Measurements from ENCODE around the gene PLCL2.

The PLCL2 gene

DNA sequence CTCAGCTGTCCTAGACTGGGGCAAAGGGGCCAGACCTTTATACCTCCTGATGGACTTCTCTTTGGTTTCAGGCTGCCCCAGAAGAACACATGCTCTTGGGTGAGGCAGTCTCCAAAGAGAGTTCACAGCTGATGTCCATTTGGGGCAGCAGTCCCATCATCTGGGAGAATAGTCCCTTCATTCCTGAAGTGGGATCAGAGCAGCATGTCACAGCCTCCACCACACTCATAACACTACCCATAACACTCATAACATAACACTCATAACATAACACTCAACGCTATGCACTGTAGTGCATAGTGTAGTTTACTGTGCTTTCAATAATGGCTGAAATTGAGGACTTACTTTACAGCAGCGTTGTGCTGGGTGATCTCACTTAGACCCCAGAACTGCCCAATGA is 36.7 kb upstream of the PLCL2 start:
- no peak for DNase-seq (ENCODE audit: low spot score)
- TF ChIP-seq, protein P1, sequence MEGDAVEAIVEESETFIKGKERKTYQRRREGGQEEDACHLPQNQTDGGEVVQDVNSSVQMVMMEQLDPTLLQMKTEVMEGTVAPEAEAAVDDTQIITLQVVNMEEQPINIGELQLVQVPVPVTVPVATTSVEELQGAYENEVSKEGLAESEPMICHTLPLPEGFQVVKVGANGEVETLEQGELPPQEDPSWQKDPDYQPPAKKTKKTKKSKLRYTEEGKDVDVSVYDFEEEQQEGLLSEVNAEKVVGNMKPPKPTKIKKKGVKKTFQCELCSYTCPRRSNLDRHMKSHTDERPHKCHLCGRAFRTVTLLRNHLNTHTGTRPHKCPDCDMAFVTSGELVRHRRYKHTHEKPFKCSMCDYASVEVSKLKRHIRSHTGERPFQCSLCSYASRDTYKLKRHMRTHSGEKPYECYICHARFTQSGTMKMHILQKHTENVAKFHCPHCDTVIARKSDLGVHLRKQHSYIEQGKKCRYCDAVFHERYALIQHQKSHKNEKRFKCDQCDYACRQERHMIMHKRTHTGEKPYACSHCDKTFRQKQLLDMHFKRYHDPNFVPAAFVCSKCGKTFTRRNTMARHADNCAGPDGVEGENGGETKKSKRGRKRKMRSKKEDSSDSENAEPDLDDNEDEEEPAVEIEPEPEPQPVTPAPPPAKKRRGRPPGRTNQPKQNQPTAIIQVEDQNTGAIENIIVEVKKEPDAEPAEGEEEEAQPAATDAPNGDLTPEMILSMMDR (IDR thresholded peaks at IDR 0.05; ENCODE audit: extremely low read depth, insufficient read depth, missing control alignments), result no peak
- in situ Hi-C loops (cut with MboI; ENCODE audit: low pct_unique_long_range_greater_than_20kb, low sequenced_read_pairs, unreplicated experiment), result loop anchor here (25.0 kb wide), 2 partner anchors 389 to 561 kb away; no protein-coding TSS in a partner anchor

DNA sequence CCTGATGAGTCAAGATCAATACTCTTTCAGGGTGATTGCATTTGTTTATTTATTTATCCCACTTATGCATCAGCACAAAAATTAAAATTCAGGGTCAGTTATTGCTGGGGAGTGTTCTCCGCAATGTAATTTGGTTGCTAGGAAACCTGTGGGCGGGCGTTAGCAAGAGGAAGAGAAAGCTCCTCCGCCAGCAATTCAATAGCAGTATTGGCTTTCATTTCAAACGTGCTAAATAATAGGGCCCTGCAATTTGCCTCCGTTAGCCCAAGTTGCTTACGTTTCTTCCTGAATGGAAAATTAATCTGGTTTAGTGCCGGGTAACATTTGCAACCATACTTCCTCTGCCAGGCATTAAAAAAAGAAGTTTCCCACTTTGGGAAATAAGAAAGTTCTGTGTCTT is 35.5 kb upstream of the PLCL2 start:
- in situ Hi-C loops (cut with MboI; ENCODE audit: low pct_unique_long_range_greater_than_20kb, low sequenced_read_pairs, unreplicated experiment), result loop anchor here (25.0 kb wide), 2 partner anchors 388 to 562 kb away; no protein-coding TSS in a partner anchor
- TF ChIP-seq, protein P1 (IDR thresholded peaks at IDR 0.05; ENCODE audit: extremely low read depth, insufficient read depth, missing control alignments), result no peak
- DNase-seq (ENCODE audit: low spot score), result peak; percentile 27

DNA sequence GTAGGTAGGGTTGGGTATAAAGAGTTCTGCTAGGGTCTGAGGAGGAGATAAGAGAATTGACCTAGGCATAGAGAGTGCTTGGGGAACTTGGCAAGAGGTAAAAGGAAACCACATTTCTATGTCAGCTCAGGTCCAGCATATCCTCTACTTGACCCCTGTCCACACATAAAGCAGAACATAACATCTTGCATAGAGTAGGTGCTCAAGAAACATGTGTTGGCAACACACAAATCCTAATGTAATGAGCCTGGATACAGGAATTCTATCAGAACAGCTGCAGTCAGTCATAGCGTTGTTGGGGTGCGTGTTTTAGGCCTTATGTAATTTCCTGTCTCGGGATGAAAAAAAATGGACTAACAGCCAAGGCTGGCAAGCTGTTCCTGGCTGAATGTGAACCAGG is 35.0 kb upstream of the PLCL2 start:
- TF ChIP-seq, protein P1 (IDR thresholded peaks at IDR 0.05; ENCODE audit: extremely low read depth, insufficient read depth, missing control alignments), result no peak
- in situ Hi-C loops (cut with MboI; ENCODE audit: low pct_unique_long_range_greater_than_20kb, low sequenced_read_pairs, unreplicated experiment), result loop anchor here (25.0 kb wide), 2 partner anchors 388 to 562 kb away; no protein-coding TSS in a partner anchor
- DNase-seq (ENCODE audit: low spot score), result no peak

DNA sequence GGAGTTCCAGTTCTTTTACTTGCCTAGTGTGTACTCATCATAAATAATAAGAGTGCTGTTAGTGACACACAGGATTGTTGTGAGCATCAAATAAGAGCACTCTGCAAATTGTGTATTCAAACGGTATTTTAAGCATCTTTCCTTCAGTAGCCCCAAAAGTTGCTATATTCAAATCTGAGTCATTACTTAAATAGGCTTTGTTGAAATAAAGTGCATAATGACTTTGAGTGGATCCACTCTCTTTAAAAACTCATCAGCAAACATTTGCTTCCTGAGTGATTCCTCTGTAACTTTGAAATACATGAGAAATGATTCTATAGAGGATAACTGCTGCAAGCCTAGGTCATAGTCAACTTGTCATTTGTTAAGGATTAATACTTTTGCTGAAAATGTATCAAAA is 29.3 kb upstream of the PLCL2 start:
- in situ Hi-C loops (cut with MboI; ENCODE audit: low pct_unique_long_range_greater_than_20kb, low sequenced_read_pairs, unreplicated experiment), result no loop called here
- TF ChIP-seq, protein P1 (IDR thresholded peaks at IDR 0.05; ENCODE audit: extremely low read depth, insufficient read depth, missing control alignments), result no peak
- no peak for DNase-seq (ENCODE audit: low spot score)

DNA sequence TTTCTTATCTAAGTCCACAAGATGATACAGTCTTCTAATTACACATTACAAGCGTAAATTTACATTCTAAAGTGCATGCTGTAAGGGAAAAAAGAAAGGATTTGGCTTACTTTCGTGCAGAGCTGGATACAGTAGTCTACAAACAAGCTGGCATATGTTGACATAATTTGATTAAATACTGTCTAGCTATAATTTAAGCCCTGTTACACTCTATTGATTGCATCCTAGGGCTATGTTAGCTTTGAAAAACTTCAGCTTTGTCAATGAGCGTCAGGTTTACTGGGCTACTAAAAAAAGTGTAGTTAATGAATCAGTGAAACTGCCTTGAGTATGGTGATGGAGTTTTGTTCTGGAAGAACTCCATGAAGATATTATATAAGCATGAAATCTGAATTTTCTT is 24.5 kb upstream of the PLCL2 start:
- in situ Hi-C loops (cut with MboI; ENCODE audit: low pct_unique_long_range_greater_than_20kb, low sequenced_read_pairs, unreplicated experiment), result no loop called here
- TF ChIP-seq, protein P1 (IDR thresholded peaks at IDR 0.05; ENCODE audit: extremely low read depth, insufficient read depth, missing control alignments), result no peak
- no peak for DNase-seq (ENCODE audit: low spot score)

DNA sequence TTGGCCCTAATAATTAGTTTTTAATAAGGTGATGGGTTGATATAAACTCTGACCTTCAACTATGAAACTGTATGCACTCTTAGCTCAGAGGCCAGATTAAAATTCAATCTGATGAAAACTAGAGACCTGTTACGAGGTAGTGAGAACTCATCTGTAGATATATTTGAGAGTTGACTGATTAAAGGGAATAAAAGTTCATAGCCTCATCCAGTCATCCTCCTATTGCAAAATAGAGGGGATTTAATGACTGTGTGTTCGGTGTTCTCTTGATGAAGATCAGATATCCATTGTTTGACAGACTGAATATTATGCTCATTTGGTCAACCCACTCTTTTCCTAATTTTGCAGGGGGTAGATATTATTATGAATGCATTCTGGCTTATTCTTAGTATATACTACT is 23.3 kb upstream of the PLCL2 start:
- no peak for DNase-seq (ENCODE audit: low spot score)
- TF ChIP-seq, protein P1 (IDR thresholded peaks at IDR 0.05; ENCODE audit: extremely low read depth, insufficient read depth, missing control alignments), result no peak
- in situ Hi-C loops (cut with MboI; ENCODE audit: low pct_unique_long_range_greater_than_20kb, low sequenced_read_pairs, unreplicated experiment), result no loop called here

Data from GM13977 (cell line).